GM21390 (cell line): ENCODE data around the gene CYP26B1.
"Not testable (repeated sequence)": the region's sequence is repeated elsewhere in the genome, so short reads cannot be mapped to it uniquely, and the experiment has no call there.

Experiments
- ATAC-seq: cut with Tn5 transposase; IDR thresholded peaks from one replicate; pipeline ENCODE4 v1.9.1; 2021; ENCODE audit not compliant: unreplicated experiment

Gene CYP26B1

DNA sequence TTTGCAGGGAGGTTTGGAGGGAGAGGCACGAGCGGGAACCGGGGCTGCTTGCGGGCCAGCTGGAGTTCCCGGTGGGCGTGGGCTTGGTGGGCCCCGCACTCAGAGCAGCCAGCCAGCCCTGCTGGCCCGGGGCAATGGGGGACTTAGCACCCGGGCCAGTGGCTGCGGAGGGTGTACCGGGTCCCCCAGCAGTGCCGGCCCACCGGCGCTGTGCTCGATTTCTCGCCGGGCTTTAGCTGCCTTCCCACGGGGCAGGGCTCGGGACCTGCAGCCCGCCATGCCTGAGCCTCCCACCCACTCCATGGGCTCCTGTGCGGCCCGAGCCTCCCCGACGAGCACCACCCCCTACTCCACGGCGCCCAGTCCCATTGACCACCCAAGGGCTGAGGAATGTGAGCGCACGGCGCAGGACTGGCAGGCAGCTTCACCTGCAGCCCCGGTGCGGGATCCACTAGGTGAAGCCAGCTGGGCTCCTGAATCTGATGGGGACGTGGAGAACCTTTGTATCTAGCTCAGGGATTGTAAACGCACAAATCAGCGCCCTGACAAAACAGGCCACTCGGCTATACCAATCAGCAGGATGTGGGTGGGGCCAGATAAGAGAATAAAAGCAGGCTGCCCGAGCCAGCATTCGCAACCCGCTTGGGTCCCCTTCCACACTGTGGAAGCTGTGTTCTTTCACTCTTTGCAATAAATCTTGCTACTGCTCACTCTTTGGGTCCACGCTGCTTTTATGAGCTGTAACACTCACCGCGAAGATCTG is 60.6 kb downstream of the CYP26B1 start:
- ATAC-seq, result not testable (repeated sequence)

- ATAC-seq, result no peak
Observed at GRCh38 chr2:72085513-72085912, 62.1 kb downstream of the CYP26B1 start.

DNA sequence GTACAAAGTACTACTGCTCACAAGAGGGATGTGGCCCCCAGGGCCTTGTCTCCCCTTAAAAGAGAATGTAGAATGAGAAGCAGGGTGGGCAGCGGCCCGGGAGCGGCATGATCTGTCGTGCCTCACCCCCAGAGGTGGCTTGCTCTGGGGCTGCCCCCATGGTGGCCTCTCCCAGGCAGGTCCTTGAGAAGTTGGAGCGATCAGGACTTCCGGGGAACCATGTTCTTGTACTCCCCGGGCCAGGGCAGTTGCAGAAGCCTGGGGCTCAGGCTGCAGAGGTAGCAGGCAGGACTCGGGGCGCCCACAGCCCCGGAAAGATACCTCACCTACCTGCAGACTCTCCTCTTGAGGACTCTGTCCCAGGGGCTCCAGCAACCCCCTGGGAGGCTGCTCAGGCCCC is 62.6 kb downstream of the CYP26B1 start:
- ATAC-seq, result no peak

- no peak for ATAC-seq
Observed at GRCh38 chr2:72084584-72084976, 63.1 kb downstream of the CYP26B1 start.

DNA sequence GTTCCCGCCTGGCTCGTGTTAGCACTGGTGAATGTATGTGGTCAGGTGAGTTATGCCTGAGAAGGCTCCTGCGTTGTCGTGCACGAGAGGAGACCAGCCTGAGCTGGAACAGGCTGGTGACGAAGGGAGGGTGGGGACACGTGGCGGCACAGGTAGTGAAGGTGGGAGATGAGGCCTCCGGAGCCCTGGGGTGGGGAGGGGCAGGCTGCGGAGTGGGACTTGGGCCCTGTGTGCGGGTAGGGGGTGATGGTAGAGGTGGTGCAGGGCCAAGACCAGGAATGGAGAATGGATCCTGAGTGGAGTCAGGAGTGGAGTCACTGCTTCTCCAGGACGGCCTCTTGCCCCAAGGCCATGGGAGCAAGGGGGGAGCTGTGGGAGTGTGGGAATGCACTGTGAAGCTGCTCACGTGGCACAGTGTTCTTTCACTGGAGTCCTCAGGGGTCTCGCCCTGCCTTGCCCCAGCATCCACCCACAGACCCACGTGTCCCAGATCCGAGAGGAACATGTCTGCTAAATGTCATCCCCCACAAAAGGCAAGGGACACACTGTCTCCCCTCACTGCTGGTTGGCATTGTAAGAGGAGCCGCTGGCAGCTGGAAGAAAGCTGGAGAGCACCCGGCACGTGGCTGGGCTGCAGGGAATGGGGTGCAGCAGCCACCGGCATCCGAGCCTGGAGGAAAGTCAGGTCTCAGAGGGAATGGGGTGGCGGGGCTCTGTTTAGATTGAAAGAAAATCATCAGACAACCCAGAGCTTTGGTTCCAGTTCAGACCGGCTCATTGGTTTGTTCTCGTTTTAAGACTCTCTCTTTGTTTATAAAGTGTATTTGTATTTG is 63.7 kb downstream of the CYP26B1 start:
- no peak for ATAC-seq

GRCh38 chr2:72082887-72083286 is 64.8 kb downstream of the CYP26B1 start:
- no peak for ATAC-seq

- ATAC-seq, result no peak
Observed at GRCh38 chr2:72082021-72082601, 65.6 kb downstream of the CYP26B1 start.

DNA sequence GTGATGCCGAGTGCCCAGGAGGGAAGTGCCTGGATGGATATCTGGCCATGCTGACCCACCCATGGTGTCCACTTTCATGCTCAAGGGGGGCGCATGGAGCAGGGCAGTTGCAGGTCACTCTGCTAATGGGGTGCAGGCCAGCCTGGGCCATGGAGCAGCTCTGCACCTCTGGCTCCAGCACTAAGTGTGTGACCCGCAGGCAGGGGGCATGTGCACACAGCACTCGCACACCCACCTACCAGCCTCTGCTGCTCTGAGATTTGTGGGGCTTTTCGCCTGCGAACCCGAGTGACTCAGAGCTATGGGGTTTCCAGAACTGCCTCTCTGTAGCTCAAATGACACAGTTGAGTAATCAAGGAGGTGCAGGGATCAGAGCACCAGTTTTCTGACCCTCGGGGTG is 66.2 kb downstream of the CYP26B1 start:
- ATAC-seq, result no peak

GRCh38 chr2:72080286-72081145 is 67.1 kb downstream of the CYP26B1 start:
- no peak for ATAC-seq
